Measurements from ENCODE around the gene KRT6B.
"Not testable (repeated sequence)": the region's sequence is repeated elsewhere in the genome, so short reads cannot be mapped to it uniquely, and the experiment has no call there.

The KRT6B gene

DNA sequence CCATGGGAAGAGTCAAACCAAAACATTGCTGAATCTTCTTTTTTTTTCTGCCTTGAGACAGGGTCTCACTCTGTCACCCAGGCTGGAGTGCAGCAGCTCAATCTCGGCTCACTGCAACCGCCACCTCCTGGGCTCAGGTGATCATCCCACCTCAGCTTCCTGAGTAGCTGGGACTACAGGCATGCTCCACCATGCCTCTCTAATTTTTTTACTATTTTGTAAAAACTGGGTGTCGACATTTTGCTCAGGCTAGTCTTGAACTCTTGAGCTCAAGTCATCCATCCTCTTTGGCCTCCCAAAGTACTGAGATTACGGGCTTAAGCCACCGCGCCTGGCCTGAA, 16.3 kb downstream of the KRT6B start:
- no peak for DNase-seq

DNA sequence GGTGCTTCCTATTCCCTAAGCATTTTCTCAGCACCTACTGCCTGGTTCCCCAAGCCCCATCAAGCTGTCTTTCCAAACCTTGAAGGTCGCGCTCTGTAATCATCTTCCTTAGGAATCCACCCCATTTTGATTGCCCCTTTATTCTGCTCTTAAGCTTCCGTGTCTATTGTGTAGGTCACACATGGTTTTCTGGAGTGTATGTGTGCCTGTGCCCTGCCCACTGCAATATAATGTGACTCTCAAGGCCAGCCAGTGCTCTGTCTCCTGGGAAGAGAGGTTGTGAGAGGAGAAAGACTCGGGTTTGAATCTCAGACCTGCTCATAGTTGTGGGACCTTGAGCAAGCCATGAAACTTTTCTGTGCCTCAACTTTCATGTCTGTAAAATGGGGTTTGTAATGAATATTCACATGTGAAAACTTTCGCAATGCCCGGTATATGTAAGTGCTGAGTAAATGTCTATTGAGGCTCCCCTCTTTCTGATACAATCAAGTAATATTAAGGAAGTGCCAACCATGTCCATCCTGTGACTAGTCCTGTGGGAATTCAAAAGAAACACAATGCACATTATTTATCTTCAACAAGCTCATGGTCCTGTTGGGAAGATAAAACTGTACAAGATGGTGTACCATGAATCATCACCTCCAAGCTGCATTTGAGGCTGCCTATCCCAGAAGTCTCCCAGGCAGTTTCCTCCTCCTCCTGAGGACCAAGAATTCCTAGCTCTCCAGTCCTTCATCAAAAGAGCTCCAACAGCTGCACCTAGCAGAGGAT, 17.0 kb downstream of the KRT6B start:
- no peak for DNase-seq

DNA sequence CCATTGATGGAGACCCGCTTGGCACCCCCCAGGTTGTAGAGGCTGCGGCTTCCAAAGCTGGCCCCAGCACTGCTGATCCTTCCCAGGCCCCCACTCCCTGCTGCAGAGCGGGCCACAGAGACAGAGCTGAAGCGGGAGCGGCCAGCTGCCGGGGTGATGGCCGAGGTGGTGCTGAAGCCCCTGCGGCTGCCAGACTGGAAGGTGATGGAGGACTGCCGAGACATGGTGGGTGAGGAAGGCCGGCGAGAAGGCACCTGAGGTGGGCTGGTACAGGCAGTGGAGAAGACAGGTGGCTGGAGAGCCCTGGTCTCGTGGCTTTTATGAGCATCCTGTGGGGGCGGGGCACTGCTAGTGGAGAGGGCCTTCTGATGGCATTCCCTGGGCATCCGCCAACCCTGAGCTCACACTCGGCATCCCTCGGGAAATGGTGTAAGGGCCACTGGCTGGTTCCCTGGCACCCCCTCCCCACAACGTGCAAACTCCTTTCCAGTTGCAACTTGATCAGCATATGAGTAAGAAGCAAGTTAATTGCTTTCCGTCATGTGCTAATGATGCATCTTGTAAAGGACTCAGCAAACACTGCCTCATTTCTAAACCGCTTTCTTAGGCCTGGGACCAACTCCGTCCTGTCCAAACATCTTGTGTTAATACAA, 17.7 kb downstream of the KRT6B start, which contains the start of gene KRT75:
TSS of gene KRT75 (minus strand) at position 291 of the 653 bp plus-strand sequence. CDS start at position 224, 67 bp downstream.
- DNase-seq, result no peak

DNA sequence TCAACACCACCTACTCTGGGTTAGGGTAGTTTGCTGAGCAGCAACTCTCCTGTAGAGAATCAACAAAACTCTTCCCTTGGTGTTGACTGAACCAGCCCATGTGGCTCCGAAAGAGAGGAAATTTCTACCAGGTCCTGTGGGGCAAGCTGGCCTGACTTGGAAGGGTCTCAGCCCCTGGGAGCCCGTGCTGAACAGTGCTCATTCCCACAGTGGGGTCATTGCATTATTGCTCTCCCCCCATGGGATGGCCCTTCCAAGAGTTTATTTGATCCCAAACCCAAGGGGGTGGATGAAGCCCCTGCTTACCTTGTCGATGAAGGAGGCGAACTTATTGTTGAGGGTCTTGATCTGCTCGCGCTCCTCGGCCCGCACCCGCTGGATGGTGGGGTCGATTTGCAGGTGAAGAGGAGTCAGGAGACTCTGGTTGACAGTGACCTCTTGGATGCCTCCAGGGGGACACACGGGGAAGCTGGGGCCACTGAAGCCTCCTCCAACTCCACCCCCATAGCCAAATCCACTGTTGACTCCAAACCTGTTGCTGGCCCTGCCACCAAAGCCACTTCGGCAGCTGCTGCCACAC, 18.4 kb downstream of the KRT6B start:
- no peak for DNase-seq

DNA sequence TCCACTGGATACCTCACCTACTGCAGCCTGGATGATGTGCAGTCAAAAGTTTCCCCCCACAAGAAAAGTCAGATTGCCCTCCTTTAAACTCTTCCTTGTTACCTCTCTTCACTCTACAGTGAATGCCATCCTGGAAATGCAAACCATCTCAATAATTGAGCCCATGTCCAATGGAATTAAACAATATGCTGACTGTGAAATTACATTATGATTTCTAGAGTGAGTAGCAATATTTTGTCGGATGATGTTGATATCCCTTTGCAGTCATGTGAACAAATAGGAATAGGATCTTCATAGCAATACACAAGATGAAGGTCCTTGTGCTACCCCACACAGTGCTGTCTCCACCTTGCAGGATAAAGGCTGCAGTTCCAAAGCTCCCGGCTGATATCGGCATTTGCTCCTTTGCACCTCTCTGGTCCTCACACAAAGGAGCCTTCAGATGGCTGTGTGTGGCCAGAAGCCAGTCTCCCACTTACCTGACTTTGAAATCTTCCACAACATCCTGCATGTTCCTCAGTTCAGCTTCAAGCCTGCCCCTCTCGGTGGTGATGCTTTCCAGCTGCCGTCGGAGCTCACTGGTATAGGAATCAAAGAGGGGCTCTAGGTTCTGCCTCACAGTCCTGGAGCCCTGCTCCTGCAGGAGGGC, 19.3 kb downstream of the KRT6B start:
- DNase-seq, result no peak

DNA sequence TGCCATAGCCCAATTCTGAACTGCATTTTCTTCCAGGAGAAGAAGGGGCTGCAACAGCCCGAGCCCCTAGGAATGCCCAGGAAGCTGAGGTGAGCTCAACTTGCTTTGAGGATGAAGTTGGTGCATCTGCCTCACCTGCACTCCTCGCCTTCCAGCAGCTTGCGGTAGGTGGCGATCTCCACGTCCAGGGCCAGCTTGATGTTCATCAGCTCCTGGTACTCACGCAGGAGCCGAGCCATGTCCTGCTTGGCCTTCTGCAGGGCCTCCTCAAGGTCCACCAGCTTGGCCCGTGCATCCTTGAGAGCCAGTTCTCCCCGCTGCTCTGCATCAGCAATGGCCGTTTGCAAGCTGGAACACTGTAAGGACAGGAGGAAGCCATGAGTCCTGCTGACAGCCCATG, 23.8 kb downstream of the KRT6B start:
- DNase-seq, result no peak

DNA sequence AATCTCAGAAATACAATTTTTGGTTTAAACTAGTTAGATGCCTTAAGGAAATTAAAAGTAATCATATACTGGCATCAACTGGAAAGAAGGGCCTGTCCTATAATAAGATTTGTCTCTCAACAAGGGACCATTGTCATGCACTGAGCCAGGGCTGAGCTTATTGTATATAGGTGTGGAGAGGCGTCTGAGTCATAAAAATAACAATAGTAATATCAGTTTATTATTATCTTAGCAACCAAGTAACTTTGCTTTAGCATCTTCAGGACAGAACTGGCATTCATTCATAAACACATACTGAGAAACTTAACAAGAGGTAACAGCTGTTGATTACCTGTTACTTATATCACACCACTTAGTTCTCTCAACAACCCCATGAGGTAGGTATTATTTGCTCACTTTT, 24.9 kb downstream of the KRT6B start:
- DNase-seq, result no peak

DNA sequence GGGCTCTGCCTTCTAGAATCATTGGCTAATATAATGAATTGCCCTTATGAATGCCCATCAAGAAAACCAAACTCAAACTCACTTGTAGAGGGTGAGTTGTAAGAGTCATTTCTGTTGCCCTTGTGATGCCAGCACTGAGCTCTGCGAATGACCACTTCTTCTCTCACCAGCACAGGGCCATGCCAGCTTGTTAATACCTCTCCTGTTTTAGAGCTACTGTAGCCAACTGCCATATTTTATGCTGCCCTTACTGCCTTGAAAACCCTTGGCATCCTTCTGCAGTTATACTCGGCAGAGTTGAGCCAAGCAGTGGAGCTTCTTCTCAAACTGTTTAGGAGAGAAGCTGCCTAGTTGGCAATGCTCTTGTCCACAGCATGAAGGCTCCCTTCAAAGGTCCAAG, 25.9 kb downstream of the KRT6B start:
- DNase-seq, result no peak

DNA sequence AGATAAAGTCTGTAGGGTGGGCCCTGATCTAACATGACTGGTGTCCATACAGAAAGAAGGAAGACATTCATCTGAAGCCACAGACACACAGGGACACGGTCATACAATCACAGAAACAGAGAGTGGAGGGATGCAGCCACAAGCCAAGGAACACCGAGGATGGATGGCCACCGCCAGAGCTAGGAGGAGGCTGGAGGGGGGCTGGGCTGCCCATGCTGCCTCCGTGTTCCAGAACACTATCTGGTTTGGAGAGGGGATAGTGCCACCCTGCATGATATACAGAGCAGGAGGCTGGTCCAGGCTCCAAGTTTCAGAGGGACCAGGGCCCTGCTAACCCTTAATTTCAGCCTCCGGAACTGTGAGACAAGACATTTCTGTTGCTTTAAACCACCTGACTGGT, 26.5 kb downstream of the KRT6B start:
- DNase-seq, result no peak

DNA sequence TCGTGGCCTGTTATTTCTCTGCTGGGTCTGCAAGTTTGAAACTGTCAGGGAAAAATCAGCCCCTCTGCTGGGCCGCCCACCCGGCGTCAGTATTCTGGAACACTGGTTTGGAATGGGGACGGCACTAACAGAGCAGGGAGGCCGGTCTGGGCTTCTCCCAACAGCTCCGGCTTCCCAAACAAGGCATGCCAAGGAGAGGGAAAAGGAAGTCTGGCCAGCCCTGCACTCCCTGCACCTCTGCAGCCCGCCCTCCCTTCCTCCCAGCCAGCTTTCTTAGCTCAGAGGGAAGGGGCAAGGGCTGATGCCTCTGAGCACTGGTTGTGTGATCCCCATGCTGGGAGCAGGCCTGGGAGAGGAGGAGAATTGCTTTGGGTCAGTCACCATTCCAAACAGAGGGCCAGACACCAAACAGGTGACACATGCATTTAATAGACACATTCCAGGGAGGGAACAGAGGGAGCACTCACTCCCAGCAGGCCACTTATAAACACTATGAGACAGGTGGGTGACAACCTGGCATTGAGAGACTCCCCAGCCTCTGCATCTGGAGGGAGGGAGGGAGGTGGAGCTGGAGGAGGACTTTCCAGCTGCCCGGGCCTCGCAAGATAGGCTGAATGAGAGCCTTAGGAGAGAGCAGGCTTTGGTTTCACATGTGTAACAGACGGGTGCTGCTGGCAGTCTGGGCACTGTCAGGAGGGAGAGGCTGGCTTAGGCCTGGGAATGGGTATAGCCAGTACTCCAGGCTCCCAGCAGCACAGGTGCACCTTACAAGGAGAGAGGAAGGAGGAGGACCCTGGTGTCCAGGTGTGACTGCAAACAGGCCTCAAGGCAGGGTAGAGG, 28.1 kb downstream of the KRT6B start:
- peak; percentile 39 for DNase-seq

DNA sequence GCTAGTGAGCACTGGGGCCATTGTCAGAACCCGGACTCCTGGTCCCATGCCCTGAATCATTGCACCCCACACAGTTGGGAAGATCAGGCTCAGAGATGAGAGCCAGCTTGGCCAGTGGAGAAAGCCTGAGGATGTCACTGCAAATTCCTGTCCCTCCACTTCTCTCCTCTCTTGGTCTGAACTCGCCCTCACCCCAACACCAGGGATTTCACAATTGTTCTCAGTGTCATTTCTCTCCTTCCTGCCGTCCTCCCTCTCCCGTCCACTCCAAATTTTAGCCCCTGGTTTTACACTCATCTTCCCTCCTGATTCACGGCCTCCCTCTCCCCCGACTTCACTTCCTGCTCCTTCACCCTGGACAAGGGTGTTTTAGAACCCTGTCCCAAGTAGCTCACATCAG, 28.9 kb downstream of the KRT6B start:
- no peak for DNase-seq

DNA sequence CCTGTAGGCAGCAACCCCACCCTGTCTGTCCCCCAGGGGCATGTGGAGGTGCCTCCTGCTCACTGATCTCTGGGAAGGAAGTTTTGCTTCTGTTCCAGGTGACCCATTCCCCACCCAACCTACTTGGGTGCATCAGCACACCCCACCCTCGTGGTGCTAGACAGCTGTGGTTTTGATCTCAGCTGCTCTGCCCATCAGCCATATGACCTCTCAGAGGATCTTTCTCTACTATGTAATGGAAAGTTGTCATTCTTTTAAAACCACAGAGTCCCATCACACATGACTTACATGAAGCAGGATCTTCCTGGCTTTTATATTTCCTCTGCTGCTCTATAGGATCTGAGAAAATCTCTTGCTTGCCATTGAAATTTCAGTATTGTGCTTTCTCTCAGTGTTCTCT, 32.3 kb downstream of the KRT6B start:
- no peak for DNase-seq

DNA sequence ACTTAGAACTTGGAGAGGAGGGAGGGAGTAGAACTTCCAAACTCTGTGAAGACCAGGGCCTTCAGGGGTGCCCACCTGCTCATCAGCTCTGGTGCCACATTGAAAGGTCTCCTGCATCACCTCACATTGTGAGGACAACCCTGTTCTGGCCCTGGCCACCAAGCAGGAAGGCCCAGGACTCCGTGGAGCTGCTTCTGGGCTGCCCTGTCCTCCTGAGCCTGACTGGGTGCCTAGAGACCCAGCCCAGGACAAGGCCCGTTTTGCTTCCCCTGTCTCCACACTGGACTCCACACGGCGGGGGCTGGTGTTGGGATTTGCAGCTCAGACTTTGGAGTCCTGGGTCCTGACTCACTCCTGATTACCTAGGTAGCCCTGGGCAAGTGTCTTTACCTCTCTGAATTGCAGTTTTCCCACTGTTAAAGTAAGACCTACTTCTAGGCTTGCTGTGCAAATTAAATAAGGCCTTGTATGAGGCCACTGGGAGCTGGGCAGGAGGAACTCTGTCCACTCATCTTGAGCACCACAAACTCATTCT, 33.3 kb downstream of the KRT6B start:
- DNase-seq, result no peak

DNA sequence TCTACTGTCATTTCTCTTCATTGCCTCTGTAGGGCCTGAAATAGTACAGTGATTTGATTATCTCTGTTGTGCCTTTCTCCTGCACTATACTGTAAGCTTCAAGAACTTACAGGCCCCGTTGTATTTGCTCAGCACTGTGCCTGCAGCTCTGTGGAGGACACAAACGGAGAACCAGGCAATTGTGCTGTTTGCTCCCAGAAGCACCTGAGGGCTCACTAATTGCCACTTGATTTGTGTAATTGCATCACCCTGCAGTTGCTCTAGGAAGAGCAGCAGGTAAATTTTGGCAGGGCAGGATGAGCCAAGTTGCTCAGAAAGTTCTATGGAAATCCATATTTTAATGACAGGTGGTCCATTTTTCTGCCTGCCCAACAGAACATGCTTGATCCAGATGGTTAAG, 34.2 kb downstream of the KRT6B start:
- no peak for DNase-seq

DNA sequence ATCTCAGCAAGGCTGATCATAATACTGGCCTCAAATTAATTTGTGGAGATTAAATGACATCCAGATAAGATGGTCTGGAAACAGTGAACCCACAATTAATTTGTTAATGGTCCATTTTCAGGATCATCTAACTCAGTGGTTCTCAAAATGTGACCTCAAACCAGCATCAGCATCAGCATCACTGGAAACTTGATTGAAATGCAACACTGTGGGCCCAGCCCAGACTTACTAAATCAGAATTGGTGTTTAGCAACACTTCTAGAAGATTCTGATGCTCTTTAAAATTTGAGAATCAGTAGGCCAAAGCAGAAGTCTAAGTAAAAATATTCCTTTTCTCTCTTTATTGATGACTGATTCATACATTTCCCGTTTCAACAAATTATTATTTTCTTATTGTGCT, 35.2 kb downstream of the KRT6B start:
- no peak for DNase-seq

DNA sequence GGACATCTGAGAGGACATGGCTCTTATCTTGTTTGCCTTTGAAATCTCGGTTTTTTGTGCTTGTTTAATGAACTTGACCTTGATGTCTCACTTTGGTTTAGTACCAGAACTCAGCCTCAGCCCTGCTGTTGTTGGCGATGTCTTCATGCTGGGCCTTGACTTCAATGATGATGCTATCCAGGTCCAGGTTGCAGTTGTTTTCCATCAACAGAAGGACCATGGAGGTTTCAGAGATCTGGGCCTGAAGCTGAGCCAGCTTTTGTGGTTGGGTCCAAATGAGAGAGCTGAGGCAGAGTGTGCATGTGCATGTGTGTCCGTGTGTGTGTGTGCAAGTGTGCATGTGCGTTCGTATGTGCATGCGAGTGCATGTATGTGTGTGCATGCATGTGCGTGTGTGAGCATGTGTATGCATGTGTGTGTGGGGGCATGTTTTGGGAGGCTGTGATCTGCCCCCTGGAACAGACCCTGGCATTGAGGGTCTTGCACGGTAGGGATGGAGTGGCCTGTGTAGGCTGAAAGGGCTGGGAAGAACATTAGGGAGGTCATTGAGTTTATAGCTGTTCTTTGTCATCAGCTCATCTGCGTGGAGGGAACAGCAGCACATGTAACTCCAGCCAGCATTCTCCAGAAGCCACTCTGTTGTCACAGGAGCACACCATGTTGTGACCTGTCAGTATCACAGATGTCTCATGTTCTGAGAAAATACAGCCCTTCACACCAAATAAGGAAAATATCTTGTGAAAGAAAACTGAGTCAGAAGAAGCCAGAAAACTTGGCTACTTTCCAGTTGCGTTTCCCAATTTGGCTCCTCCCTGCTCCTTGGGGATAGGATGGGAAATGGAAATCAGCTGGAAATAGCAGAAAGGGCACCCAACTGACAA, 35.8 kb downstream of the KRT6B start:
- no peak for DNase-seq

DNA sequence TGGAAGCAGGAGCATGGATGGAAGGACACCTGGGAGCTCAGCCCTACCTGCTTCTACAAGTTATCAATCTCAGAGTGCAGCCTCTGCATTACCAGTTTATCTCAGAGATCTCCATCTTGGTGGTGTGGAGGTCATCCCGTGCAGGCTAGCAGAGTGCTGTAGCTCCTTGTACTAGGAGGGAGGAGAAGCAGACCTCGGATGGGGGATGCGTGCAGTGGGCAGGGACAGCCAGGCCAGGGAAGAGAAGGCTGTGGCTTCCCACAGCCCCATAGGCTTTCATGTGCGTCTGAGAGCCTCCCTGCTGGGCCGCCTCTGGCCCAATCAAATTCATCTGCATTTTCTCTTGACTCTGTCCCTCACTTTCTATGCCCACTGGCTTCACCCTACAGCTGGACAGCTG, 37.0 kb downstream of the KRT6B start:
- DNase-seq, result no peak

DNA sequence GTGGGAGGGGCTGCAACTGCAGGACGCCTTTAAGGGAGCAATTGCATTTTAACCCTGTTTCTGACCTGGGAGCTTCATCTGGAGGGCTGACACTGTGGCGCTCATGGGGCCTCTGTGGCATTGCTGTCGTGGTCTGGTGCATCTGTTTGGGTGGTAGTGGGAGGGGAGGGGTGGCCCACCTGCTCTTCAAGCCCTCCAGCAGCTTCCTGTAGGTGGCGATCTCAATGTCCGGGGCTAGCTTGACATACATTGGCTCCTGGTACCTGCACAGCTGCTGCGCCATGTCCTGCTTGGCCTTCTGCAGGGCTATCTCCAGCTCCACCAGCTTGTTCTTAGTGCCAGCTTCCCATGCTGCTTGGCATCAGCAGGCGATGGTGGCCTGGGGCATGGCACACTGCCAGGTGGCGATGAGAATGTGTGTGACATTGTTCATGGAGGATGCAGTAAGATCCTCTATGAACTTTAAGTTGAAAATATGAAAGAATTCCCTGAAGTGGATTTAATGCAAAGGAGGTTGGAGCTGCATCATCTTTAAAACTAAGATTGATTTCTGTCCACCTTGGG, 38.1 kb downstream of the KRT6B start:
- no peak for DNase-seq

DNA sequence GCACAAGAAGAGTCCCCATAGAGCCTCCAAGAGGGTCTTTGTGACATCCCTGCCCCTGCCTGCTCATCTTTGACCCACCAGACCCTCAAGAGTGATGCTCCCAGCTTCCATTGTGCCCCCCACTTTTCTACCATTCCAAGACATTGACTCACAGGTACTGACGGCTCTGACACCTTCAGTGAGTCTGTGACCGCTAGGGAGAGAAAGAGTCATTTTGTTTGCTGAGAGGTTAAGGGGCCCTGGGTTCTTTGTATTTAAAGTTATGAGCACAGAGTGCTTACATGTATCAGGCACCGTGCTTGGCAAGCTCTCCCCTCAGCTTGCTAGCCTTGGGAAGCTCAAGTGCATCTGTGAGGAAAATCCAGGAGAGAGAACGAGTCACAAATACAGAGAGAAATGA, 38.7 kb downstream of the KRT6B start:
- no peak for DNase-seq

DNA sequence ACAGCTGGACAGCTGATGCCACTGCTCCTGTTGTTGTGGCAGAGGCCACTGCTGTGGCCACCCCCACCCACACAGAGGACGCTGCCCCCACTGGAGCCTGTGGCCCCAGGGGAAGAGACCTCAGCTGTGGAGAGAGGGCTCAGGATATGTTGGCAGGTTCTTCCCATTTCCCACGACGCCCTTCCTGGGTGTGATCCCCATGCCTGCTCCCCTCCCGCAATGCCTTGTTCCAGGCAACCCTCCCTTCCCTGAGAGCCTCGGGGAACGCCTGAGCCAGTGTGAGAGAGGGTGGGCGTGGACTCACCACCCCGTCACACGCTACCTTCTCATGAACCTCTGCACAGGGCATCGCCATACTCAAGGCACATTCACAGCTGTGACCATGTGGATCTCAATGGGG, 40.1 kb downstream of the KRT6B start:
- DNase-seq, result no peak

DNA sequence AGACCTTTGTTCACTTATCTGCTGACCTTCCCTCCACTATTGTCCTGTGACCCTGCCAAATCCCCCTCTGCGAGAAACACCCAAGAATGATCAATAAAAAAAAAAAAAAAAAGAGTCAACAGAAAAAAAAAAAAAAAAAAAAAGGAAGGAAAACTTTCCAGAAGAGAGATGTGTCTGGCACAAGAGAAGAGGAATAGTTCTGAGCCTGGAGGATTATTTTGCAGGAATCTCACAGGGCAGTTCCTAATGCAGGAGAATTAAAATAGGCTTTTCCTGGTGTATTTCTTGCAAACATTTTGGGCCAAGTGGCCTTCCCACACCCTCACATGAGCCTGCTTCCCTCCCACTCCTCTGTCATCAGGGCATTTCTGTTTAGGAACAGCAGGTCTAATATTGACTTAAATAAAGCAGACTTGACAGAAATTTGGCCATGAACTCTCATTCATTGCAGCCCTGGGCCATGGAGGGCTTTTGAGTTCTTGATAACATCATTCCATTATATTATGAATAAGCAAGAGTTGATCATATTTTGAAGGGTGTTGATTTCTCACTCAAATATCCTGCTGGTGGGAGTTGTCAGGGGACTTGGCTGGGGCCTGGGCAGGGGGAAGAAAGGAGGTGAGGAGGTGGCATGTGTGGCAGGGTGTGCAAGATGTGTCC, 41.2 kb downstream of the KRT6B start:
- not testable (repeated sequence) for DNase-seq
